SK-N-SH (cell line): ENCODE measurements around the gene CES1. TPM values are rescaled to one million over a fixed set of nuclear protein-coding genes. Genes with fewer than 3 reads are reported as not detected.

ENCODE experiments used
- CTCF ChIA-PET: fragments of 300-600, 350-600 bp; formaldehyde crosslinking; extraction: SDS; loops from one replicate; lab custom pipeline; 2021; lab: Yijun Ruan, JAX
- POLR2A ChIA-PET: fragments of 350-600 bp; sonication (Branson Sonifier 250); formaldehyde crosslinking; extraction: SDS; loops from one replicate; lab custom pipeline; 2020; ENCODE audit warnings: antibody characterized with exemption, inconsistent platforms; lab: Yijun Ruan, JAX
- DNase-seq: peaks from one replicate; pipeline ENCODE4 v3.0.0; 2012
- H2AFZ ChIP-seq: fragments of 200-600 bp; sonication (generic); 2 replicates; pipeline ENCODE4 v1.8.1; 2016; ENCODE audit warnings: antibody characterized with exemption, mild to moderate bottlenecking, low read depth
- H3F3A ChIP-seq: fragments of 200-600 bp; sonication (generic); replicated peaks from 2 replicates; pipeline ENCODE3; 2016; ENCODE audit warnings: antibody characterized with exemption, mild to moderate bottlenecking; ENCODE audit not compliant: insufficient read depth
- H3K27ac ChIP-seq, 2 experiments: fragments of 200-500 bp in 1 of 2; fragments of 200-600 bp in 1 of 2; sonication (Bioruptor generic) in 1 of 2; sonication (generic), shearing (Covaris generic) in 1 of 2; 2 replicates each; pipeline versions ENCODE4 v1.5.1 to v1.6.1; 2014 to 2016; ENCODE audit warnings: low read depth in 2 of 2, inconsistent platforms in 1 of 2, low read length in 1 of 2, mild to moderate bottlenecking in 1 of 2, mixed read lengths in 1 of 2
- H3K27me3 ChIP-seq: fragments of 200-600 bp; sonication (generic), shearing (Covaris generic); 2 replicates; pipeline ENCODE4 v1.6.1; 2016; ENCODE audit warnings: mixed run types; ENCODE audit not compliant: insufficient read depth
- H3K36me3 ChIP-seq, 2 experiments: fragments of 200-500 bp in 1 of 2; fragments of 200-600 bp in 1 of 2; sonication (Bioruptor generic) in 1 of 2; sonication (generic) in 1 of 2; replicated peaks in 1 of 2; 2 replicates each; pipeline versions ENCODE3 to v1.5.1; 2014 to 2016; ENCODE audit warnings: low read length in 1 of 2, mild to moderate bottlenecking in 1 of 2; ENCODE audit not compliant: insufficient read depth in 2 of 2, control insufficient read depth in 1 of 2
- H3K4me1 ChIP-seq, 2 experiments: fragments of 200-500 bp in 1 of 2; fragments of 200-600 bp in 1 of 2; sonication (Bioruptor generic) in 1 of 2; sonication (generic), shearing (Covaris generic) in 1 of 2; 2 replicates each; pipeline versions ENCODE4 v1.5.1 to v1.6.1; 2014 to 2016; ENCODE audit warnings: low read depth in 1 of 2, low read length in 1 of 2, mixed run types in 1 of 2; ENCODE audit not compliant: insufficient read depth in 2 of 2, control insufficient read depth in 1 of 2
- H3K4me2 ChIP-seq: fragments of 200-600 bp; sonication (generic), shearing (Covaris generic); 2 replicates; pipeline ENCODE4 v1.6.1; 2017; ENCODE audit warnings: mixed run types
- H3K4me3 ChIP-seq, 2 experiments: fragments of 200-500 bp in 1 of 2; fragments of 200-600 bp in 1 of 2; sonication (Bioruptor generic) in 1 of 2; sonication (generic), shearing (Covaris generic) in 1 of 2; 2 replicates each; pipeline versions ENCODE4 v1.5.1 to v1.8.1; 2014 to 2016; ENCODE audit warnings: low read depth in 2 of 2, inconsistent platforms in 1 of 2, low read length in 1 of 2, mild to moderate bottlenecking in 1 of 2, mixed read lengths in 1 of 2, moderate library complexity in 1 of 2
- H3K79me2 ChIP-seq: fragments of 200-600 bp; sonication (generic); 2 replicates; pipeline ENCODE4 v1.8.1; 2017; ENCODE audit warnings: mild to moderate bottlenecking; ENCODE audit not compliant: insufficient read depth
- H3K9ac ChIP-seq: fragments of 200-600 bp; sonication (generic); 2 replicates; pipeline ENCODE4 v1.6.1; 2017; ENCODE audit warnings: mixed run types
- H3K9me2 ChIP-seq: fragments of 200-600 bp; sonication (generic); 2 replicates; pipeline ENCODE4 v1.6.1; 2017; ENCODE audit warnings: mixed run types
- H3K9me3 ChIP-seq: fragments of 200-600 bp; sonication (generic); 2 replicates; pipeline ENCODE4 v1.6.1; 2017; ENCODE audit warnings: mixed run types, mild to moderate bottlenecking, moderate library complexity
- H4K20me1 ChIP-seq: fragments of 200-600 bp; sonication (generic); 2 replicates; pipeline ENCODE4 v1.6.1; 2017; ENCODE audit warnings: mild to moderate bottlenecking, mixed run types; ENCODE audit not compliant: insufficient read depth
- CTCF ChIP-seq: fragments of 200-600 bp; sonication (generic); IDR thresholded peaks from 2 replicates; pipeline ENCODE4 v1.6.1; 2017; ENCODE audit warnings: antibody characterized with exemption, mild to moderate bottlenecking, moderate library complexity
- GABPA ChIP-seq: IDR thresholded peaks from 2 replicates; pipeline ENCODE4 v1.4.0; 2012; ENCODE audit warnings: low read depth, mild to moderate bottlenecking
- IRF3 ChIP-seq: fragments of 150-350 bp; IDR thresholded peaks from 2 replicates; pipeline ENCODE4 v1.6.1; 2016; ENCODE audit warnings: mild to moderate bottlenecking, low read depth, low read length
- NFIC ChIP-seq: IDR thresholded peaks from 2 replicates; pipeline ENCODE4 v1.4.0; 2012; ENCODE audit warnings: borderline replicate concordance
- RAD21 ChIP-seq: IDR thresholded peaks from 2 replicates; pipeline ENCODE4 v1.6.1; 2012; ENCODE audit warnings: mild to moderate bottlenecking, low read length
- REST ChIP-seq: IDR thresholded peaks from 2 replicates; pipeline ENCODE4 v1.6.1; 2012; ENCODE audit warnings: mild to moderate bottlenecking, low read depth, low read length, moderate library complexity
- SMC3 ChIP-seq: IDR thresholded peaks from 2 replicates; pipeline ENCODE4 v1.6.1; 2012; ENCODE audit warnings: low read depth, low read length, improper control_type of control experiment
- TCF12 ChIP-seq: IDR thresholded peaks from 2 replicates; pipeline ENCODE4 v1.4.0; 2012
- USF1 ChIP-seq: IDR thresholded peaks from 2 replicates; pipeline ENCODE4 v1.4.0; 2012; ENCODE audit warnings: low read depth, borderline replicate concordance
- USF2 ChIP-seq: fragments of 150-350 bp; IDR thresholded peaks from 2 replicates; pipeline ENCODE4 v1.6.1; 2017; ENCODE audit warnings: antibody characterized with exemption, low read length, low read depth, borderline replicate concordance
- ZBTB33 ChIP-seq: IDR thresholded peaks from 2 replicates; pipeline ENCODE4 v1.4.0; 2012; ENCODE audit warnings: low read depth, borderline replicate concordance
- WGBS: methylation state at CpG from one replicate; pipeline ENCODE4 v1.1.6; 2017; ENCODE audit warnings: low lambda C conversion rate; 5-methylcytosine and 5-hydroxymethylcytosine counted together
- polyA plus RNA-seq, 3 experiments: library from polyadenylated mRNA; depleted of rRNA; stranded (reverse); fragments of >200 nt; gene quantifications; 2 replicates each; pipeline ENCODE4 v1.2.3, GENCODE V29; 2012

The CES1 gene
- polyA plus RNA-seq, 1 of the 3 experiments (the other 2 are of a cell fraction), result not detected

GRCh38 chr16:55871411-55872038 lies 38.6 kb upstream of the CES1 start:
- no peaks in the 10 kb centered on the region for H3K36me3 ChIP-seq
- H4K20me1 ChIP-seq, result no peaks in the 10 kb centered on the region
- DNase-seq, result no peak
- no peaks in the 10 kb centered on the region for H3K79me2 ChIP-seq
- ChIA-PET POLR2A (no interaction called here), CTCF (interaction anchor here (1.4 to 1.5 kb wide), 2 partner anchors 14 to 73 kb away, joined by 4 read pairs; no protein-coding TSS in a partner anchor)
- H3K9me3 ChIP-seq, result no peaks in the 10 kb centered on the region
- 52% methylated on average over 10 of the region's 10 CpGs for WGBS
- H3K9ac ChIP-seq, result no peak overlapping the region
- no peak overlapping the region for H3K4me3 ChIP-seq
- no peaks in the 10 kb centered on the region for H3K27me3 ChIP-seq
- H3K9me2 ChIP-seq, result no peaks in the 10 kb centered on the region
- H3F3A ChIP-seq, result no peaks in the 10 kb centered on the region
- no peaks in the 10 kb centered on the region for H3K4me1 ChIP-seq
- H2AFZ ChIP-seq, result no peak overlapping the region
- H3K27ac ChIP-seq, result no peak overlapping the region
- no peak for TF ChIP-seq ZBTB33
- TF ChIP-seq USF1, result no peak
- TF ChIP-seq TCF12, result no peak
- no peak for TF ChIP-seq RAD21
- no peak for TF ChIP-seq SMC3
- TF ChIP-seq REST, result no peak
- no peak for TF ChIP-seq GABPA
- TF ChIP-seq USF2, result no peak
- no peak for TF ChIP-seq NFIC
- TF ChIP-seq IRF3, result no peak
- no peak for TF ChIP-seq CTCF
- H3K4me2 ChIP-seq, result no peak overlapping the region
